Endothelial cell of umbilical vein (primary cell): ENCODE data around the gene CDC42. TPM values are rescaled to one million over a fixed set of nuclear protein-coding genes. Genes with fewer than 3 reads are reported as not detected.

Experiments
- BruUV-seq: library from RNA; stranded (reverse); fragments of 400-500 nt; replicated peaks from 2 replicates; lab custom pipeline; 2021; lab: Mats Ljungman, UMichigan
- CTCF ChIA-PET: fragments of 300-600, 350-600 bp; sonication (Branson Sonifier 250); formaldehyde crosslinking; loops from one replicate; lab custom pipeline; 2021; ENCODE audit warnings: antibody characterized with exemption, inconsistent platforms; lab: Charles Lee
- POLR2A ChIA-PET: fragments of 300-600, 350-600 bp; sonication (Branson Sonifier 250); formaldehyde crosslinking; loops from one replicate; lab custom pipeline; 2021; ENCODE audit warnings: antibody characterized with exemption, inconsistent platforms; lab: Charles Lee
- DNase-seq: peaks from one replicate; pipeline ENCODE4 v3.0.0-alpha.2; 2011; ENCODE audit warnings: low read depth, low spot score
- FAIRE-seq: peaks from 2 replicates; lab custom pipeline; 2011; peaks lifted over from hg19 to GRCh38; lab: Jason Lieb, UNC
- H2AFZ ChIP-seq: 2 replicates; pipeline ENCODE4 v1.6.0; 2012; ENCODE audit warnings: low read depth, low read length, control low read depth, inconsistent platforms
- H3K27ac ChIP-seq: 2 replicates; pipeline ENCODE4 v1.5.1; 2011; ENCODE audit warnings: low read depth, mild to moderate bottlenecking, control low read depth, low read length, moderate library complexity; ENCODE audit not compliant: insufficient read depth
- H3K27me3 ChIP-seq, 2 experiments: 2 replicates each; pipeline versions ENCODE4 v1.6.0 to v1.6.1; 2011; ENCODE audit warnings: low read length in 2 of 2, mixed read lengths in 1 of 2; ENCODE audit not compliant: control insufficient read depth in 2 of 2, insufficient read depth in 2 of 2
- H3K36me3 ChIP-seq, 2 experiments: 2 replicates in 1 of 2; 3 replicates in 1 of 2; pipeline ENCODE4 v1.5.1; 2011; ENCODE audit warnings: low read length in 2 of 2, mild to moderate bottlenecking in 1 of 2, moderate library complexity in 1 of 2; ENCODE audit not compliant: control insufficient read depth in 2 of 2, insufficient read depth in 2 of 2; ENCODE audit errors: extremely low read depth in 1 of 2
- H3K4me1 ChIP-seq: 3 replicates; pipeline ENCODE4 v1.5.1; 2011; ENCODE audit warnings: mild to moderate bottlenecking, low read length; ENCODE audit not compliant: control insufficient read depth, insufficient read depth; ENCODE audit errors: extremely low read depth
- H3K4me2 ChIP-seq: 2 replicates; pipeline ENCODE4 v1.6.1; 2011; ENCODE audit warnings: low read length, control low read depth, mixed read lengths; ENCODE audit not compliant: insufficient read depth
- H3K4me3 ChIP-seq, 3 experiments: fragments of 200-600 bp in 1 of 3; sonication (generic), shearing (Covaris generic) in 1 of 3; replicated peaks in 1 of 3; 2 replicates each; pipeline ENCODE4 v1.5.1; 2011 to 2016; ENCODE audit warnings: control low read depth in 3 of 3, low read length in 3 of 3, mild to moderate bottlenecking in 2 of 3, inconsistent platforms in 1 of 3, low read depth in 1 of 3, moderate library complexity in 1 of 3; ENCODE audit not compliant: insufficient read depth in 1 of 3
- H3K79me2 ChIP-seq: 2 replicates; pipeline ENCODE4 v1.6.0; 2012; ENCODE audit warnings: low read length, inconsistent platforms; ENCODE audit not compliant: control insufficient read depth, insufficient read depth
- H3K9ac ChIP-seq: replicated peaks from 2 replicates; pipeline ENCODE3; 2011; ENCODE audit warnings: low read length, control low read depth; ENCODE audit not compliant: insufficient read depth; ENCODE audit errors: extremely low read depth
- H3K9me1 ChIP-seq: replicated peaks from 3 replicates; pipeline ENCODE4 v1.6.0; 2011; ENCODE audit warnings: mild to moderate bottlenecking, low read length; ENCODE audit not compliant: control insufficient read depth, insufficient read depth; ENCODE audit errors: extremely low read depth
- H3K9me3 ChIP-seq: replicated peaks from 2 replicates; pipeline ENCODE4 v1.5.1; 2012; ENCODE audit warnings: low read length, inconsistent platforms; ENCODE audit not compliant: control insufficient read depth, insufficient read depth
- H4K20me1 ChIP-seq: replicated peaks from 2 replicates; pipeline ENCODE3; 2011; ENCODE audit warnings: mild to moderate bottlenecking, low read length; ENCODE audit not compliant: control insufficient read depth, insufficient read depth; ENCODE audit errors: extremely low read depth
- EZH2 ChIP-seq: IDR thresholded peaks from 2 replicates; pipeline ENCODE4 v1.6.1; 2012; ENCODE audit warnings: borderline replicate concordance, low read depth, mild to moderate bottlenecking, moderate library complexity, low read length, inconsistent platforms; ENCODE audit not compliant: severe bottlenecking
- FOS ChIP-seq: IDR thresholded peaks from 2 replicates; pipeline ENCODE4 v1.6.1; 2011; ENCODE audit warnings: mild to moderate bottlenecking, low read length, moderate library complexity, borderline replicate concordance; ENCODE audit not compliant: insufficient read depth
- GATA2 ChIP-seq: IDR thresholded peaks from 2 replicates; pipeline ENCODE4 v1.7.0; 2011; ENCODE audit warnings: low read depth, mild to moderate bottlenecking, moderate library complexity, mixed read lengths, low read length; ENCODE audit not compliant: insufficient read length, insufficient read depth
- JUN ChIP-seq: IDR thresholded peaks from 2 replicates; pipeline ENCODE4 v1.6.1; 2011; ENCODE audit warnings: borderline replicate concordance, low read depth; ENCODE audit not compliant: insufficient read length, insufficient read depth
- MAX ChIP-seq: IDR thresholded peaks from 2 replicates; pipeline ENCODE4 v1.6.1; 2011; ENCODE audit not compliant: insufficient read depth, insufficient read length
- MYC ChIP-seq: IDR thresholded peaks from one replicate; pipeline ENCODE4 v1.6.1; 2011; ENCODE audit warnings: mild to moderate bottlenecking, low read depth, low read length
- POLR2A ChIP-seq: IDR thresholded peaks from 2 replicates; pipeline ENCODE4 v1.6.1; 2012; ENCODE audit warnings: low read depth, mild to moderate bottlenecking, control low read depth, low read length
- POLR2AphosphoS5 ChIP-seq: IDR thresholded peaks from 2 replicates; pipeline ENCODE4 v1.6.1; 2012; ENCODE audit warnings: low read depth, mild to moderate bottlenecking, control low read depth, low read length, moderate library complexity; ENCODE audit not compliant: insufficient read depth
- dilution Hi-C: fragments of 300-500 bp; cut with MboI; formaldehyde crosslinking; loops from one replicate; pipeline ENCODE4 v1.15.0; 2019; ENCODE audit warnings: low sequenced_read_pairs; ENCODE audit not compliant: extremely low pct_ligation_motif_present
- intact Hi-C: fragments of 100-400 bp; cut with micrococcal nuclease; formaldehyde crosslinking; loops from one replicate; pipeline ENCODE4 v1.10.0; 2022
- polyA plus RNA-seq, 4 experiments: library from polyadenylated mRNA; depleted of rRNA in 3 of 4; stranded (reverse) in 3 of 4; unstranded in 1 of 4; fragments of >200 nt; gene quantifications; 2 replicates each; pipeline versions ENCODE4 v1.2.1 to v1.2.3, GENCODE V29; 2011 to 2012; ENCODE audit warnings: missing spikeins in 1 of 4
- total RNA-seq: library from RNA; stranded (reverse); gene quantifications from 2 replicates; pipeline ENCODE4 v1.2.3, GENCODE V29; 2021
- TF ChIP-seq, protein P1 (sequence below), 2 donors: IDR thresholded peaks; 1 replicate in 1 of 2; 2 replicates in 1 of 2; pipeline ENCODE4 v1.5.1; 2011; ENCODE audit warnings: low read length in 2 of 2, mild to moderate bottlenecking in 2 of 2, moderate library complexity in 2 of 2, control low read depth in 1 of 2, inconsistent platforms in 1 of 2, low read depth in 1 of 2; ENCODE audit not compliant: insufficient read depth in 1 of 2; ENCODE audit errors: extremely low read depth in 1 of 2

The CDC42 gene
- total and polyA plus RNA-seq, 2 donors (not counting 3 experiments of a cell fraction or from before 2014, with no cell fraction given), result 199 to 381 TPM

DNA sequence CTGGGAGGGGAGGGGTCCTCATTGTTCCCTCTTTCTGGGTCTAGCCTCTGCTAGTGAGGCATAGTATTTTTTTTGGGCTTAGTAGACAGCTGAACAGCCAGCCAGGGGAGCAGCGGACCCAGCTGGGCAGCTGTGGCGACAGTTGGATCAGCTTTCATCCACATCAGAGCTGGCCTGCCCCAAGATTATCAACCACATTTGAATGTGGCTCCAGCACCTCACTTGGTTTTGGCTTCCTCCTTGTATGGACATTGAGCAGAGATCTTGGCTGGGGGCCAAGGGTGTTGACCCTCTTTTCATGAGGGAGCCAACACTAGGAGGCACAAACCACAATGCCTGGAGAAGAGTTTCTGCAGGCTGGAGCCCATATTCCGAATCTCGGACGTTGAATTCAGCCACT is 65.3 kb downstream of the CDC42 start:
- POLR2A ChIA-PET, result no interaction called here
- H4K20me1 ChIP-seq, result peaks cover 6% of the 10 kb centered on the region
- CTCF ChIA-PET, result interaction anchor here (1.0 to 1.5 kb wide), 4 partner anchors 12 to 25 kb away, joined by 3 to 6 read pairs (median 5); no protein-coding TSS in a partner anchor

More for the DNA sequence above, 65.3 kb downstream of the CDC42 start:
- Histone ChIP-seq H3K27me3 (no peaks in the 10 kb centered on the region), H3K4me2 (no peak overlapping the region), H3K9me3 (no peaks in the 10 kb centered on the region), H3K36me3 (peaks cover 0 to 17% of the 10 kb centered on the region in 2 experiments), H3K4me1 (peaks cover 28% of the 10 kb centered on the region), H3K9me1 (no peaks in the 10 kb centered on the region), H3K9ac (no peak overlapping the region), H3K4me3 (no peak overlapping the region), H3K27ac (no peak overlapping the region), H3K79me2 (peaks cover 12% of the 10 kb centered on the region), H2AFZ (no peak overlapping the region)
- no peak for DNase-seq
- intact Hi-C loops (no loop called here), dilution Hi-C loops (no loop called here)
- no peak for FAIRE-seq
- BruUV-seq, result no TSS peak
- no peak for TF ChIP-seq JUN
- TF ChIP-seq MYC, result no peak
- TF ChIP-seq FOS, result no peak
- TF ChIP-seq POLR2AphosphoS5, result no peak
- TF ChIP-seq GATA2, result no peak
- TF ChIP-seq EZH2, result no peak
- TF ChIP-seq MAX, result no peak
- no peak for TF ChIP-seq POLR2A
- TF ChIP-seq, protein P1, sequence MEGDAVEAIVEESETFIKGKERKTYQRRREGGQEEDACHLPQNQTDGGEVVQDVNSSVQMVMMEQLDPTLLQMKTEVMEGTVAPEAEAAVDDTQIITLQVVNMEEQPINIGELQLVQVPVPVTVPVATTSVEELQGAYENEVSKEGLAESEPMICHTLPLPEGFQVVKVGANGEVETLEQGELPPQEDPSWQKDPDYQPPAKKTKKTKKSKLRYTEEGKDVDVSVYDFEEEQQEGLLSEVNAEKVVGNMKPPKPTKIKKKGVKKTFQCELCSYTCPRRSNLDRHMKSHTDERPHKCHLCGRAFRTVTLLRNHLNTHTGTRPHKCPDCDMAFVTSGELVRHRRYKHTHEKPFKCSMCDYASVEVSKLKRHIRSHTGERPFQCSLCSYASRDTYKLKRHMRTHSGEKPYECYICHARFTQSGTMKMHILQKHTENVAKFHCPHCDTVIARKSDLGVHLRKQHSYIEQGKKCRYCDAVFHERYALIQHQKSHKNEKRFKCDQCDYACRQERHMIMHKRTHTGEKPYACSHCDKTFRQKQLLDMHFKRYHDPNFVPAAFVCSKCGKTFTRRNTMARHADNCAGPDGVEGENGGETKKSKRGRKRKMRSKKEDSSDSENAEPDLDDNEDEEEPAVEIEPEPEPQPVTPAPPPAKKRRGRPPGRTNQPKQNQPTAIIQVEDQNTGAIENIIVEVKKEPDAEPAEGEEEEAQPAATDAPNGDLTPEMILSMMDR (IDR thresholded peaks at IDR 0.05; ENCODE audit: extremely low read depth in 1 of 2, insufficient read depth in 1 of 2, low read depth in 1 of 2, low read length in 2 of 2), result no peak
